HL-60 (cell line): ENCODE results near the gene NMNAT2.
"Not testable (repeated sequence)": the region's sequence is repeated elsewhere in the genome, so short reads cannot be mapped to it uniquely, and the experiment has no call there.

ENCODE experiments used
- DNase-seq, 2 experiments: peaks; one replicate each; pipeline ENCODE4 v3.0.0-alpha.2; 2010 to 2020; ENCODE audit warnings: low read depth in 1 of 2, low spot score in 1 of 2
- H3K27ac ChIP-seq: fragments of 250-450 bp; sonication (Bioruptor Pico); replicated peaks from 2 replicates; pipeline ENCODE4 v1.5.1; 2020; ENCODE audit warnings: mild to moderate bottlenecking, moderate library complexity
- H3K27me3 ChIP-seq: fragments of 250-450 bp; sonication (Bioruptor Pico); 2 replicates; pipeline ENCODE4 v1.5.1; 2021; ENCODE audit warnings: mild to moderate bottlenecking, moderate library complexity; ENCODE audit not compliant: insufficient read depth, poor library complexity, severe bottlenecking
- H3K4me3 ChIP-seq: replicated peaks from 2 replicates; pipeline ENCODE4 v1.5.1; 2011; ENCODE audit warnings: mild to moderate bottlenecking, control low read depth, low read length; ENCODE audit not compliant: insufficient read depth
- CTCF ChIP-seq: IDR thresholded peaks from one replicate; pipeline ENCODE4 v1.5.1; 2011; ENCODE audit warnings: low read length, control low read depth, inconsistent platforms; ENCODE audit not compliant: insufficient read depth
- GABPA ChIP-seq: IDR thresholded peaks from 2 replicates; pipeline ENCODE4 v1.6.1; 2012; ENCODE audit warnings: low read depth
- POLR2AphosphoS5 ChIP-seq: IDR thresholded peaks from 2 replicates; pipeline ENCODE4 v1.6.1; 2012; ENCODE audit warnings: low read depth
- REST ChIP-seq: IDR thresholded peaks from 2 replicates; pipeline ENCODE4 v1.6.1; 2012; ENCODE audit warnings: low read depth; ENCODE audit not compliant: insufficient replicate concordance
- SPI1 ChIP-seq: IDR thresholded peaks from 2 replicates; pipeline ENCODE4 v1.6.1; 2012; ENCODE audit warnings: low read depth, mild to moderate bottlenecking, borderline replicate concordance

The NMNAT2 gene

GRCh38 chr1:183276386-183277080 is 141.6 kb downstream of the NMNAT2 start:
- no peak for TF ChIP-seq GABPA
- no peak for TF ChIP-seq CTCF
- no peak for TF ChIP-seq REST
- no peak for TF ChIP-seq SPI1
- no peak for TF ChIP-seq POLR2AphosphoS5
- H3K4me3 ChIP-seq = no peak overlapping the region
- H3K27ac ChIP-seq = no peak overlapping the region
- no peaks in the 10 kb centered on the region for H3K27me3 ChIP-seq
- no peak for DNase-seq

GRCh38 chr1:183275322-183275721 is 142.9 kb downstream of the NMNAT2 start:
- DNase-seq = no peak
- no peak overlapping the region for H3K4me3 ChIP-seq
- no peak overlapping the region for H3K27ac ChIP-seq
- no peaks in the 10 kb centered on the region for H3K27me3 ChIP-seq
- TF ChIP-seq GABPA (no peak), REST (no peak), SPI1 (no peak), CTCF (no peak), POLR2AphosphoS5 (no peak)

- H3K27ac ChIP-seq = no peak overlapping the region
- TF ChIP-seq CTCF (no peak), SPI1 (no peak), POLR2AphosphoS5 (no peak), REST (no peak), GABPA (no peak)
- no peak overlapping the region for H3K4me3 ChIP-seq
- no peak for DNase-seq
- no peaks in the 10 kb centered on the region for H3K27me3 ChIP-seq
Measured at GRCh38 chr1:183274836-183275235, 143.3 kb downstream of the NMNAT2 start.

- not testable (repeated sequence) for H3K27me3 ChIP-seq, H3K27ac ChIP-seq, DNase-seq, H3K4me3 ChIP-seq
Measured at GRCh38 chr1:183273984-183274383, 144.2 kb downstream of the NMNAT2 start.
